IMR-90 (cell line): ENCODE measurements around the gene ICAM1. TPM values are rescaled to one million over a fixed set of nuclear protein-coding genes. Genes with fewer than 3 reads are reported as not detected.
A peak's percentile ranks its signal among the peaks of the same experiment; 100 is the strongest.

ENCODE experiments used
- ATAC-seq: fragments of 200-7000 bp; cut with Tn5 transposase; 2 replicates; pipeline ENCODE4 v1.9.1; 2020; ENCODE audit warnings: low read depth, mild to moderate bottlenecking, moderate library complexity
- BruUV-seq: library from RNA; stranded (reverse); fragments of 400-500 nt; replicated peaks from 2 replicates; lab custom pipeline; 2021; lab: Mats Ljungman, UMichigan
- CTCF ChIA-PET: fragments of 300-600 bp; formaldehyde crosslinking; extraction: SDS; loops from one replicate; lab custom pipeline; 2021; ENCODE audit warnings: antibody characterized with exemption; lab: Yijun Ruan, JAX
- POLR2A ChIA-PET: fragments of 300-600 bp; sonication (Branson Sonifier 250); formaldehyde crosslinking; loops from one replicate; lab custom pipeline; 2022; ENCODE audit warnings: antibody characterized with exemption; ENCODE audit not compliant: unreplicated experiment; lab: Charles Lee
- DNase-seq: peaks from one replicate; pipeline ENCODE4 v3.0.0; 2013
- H2AFZ ChIP-seq: replicated peaks from 2 replicates; pipeline ENCODE3; 2013; ENCODE audit warnings: low read length, mild to moderate bottlenecking; ENCODE audit not compliant: poor library complexity
- H2AK5ac ChIP-seq: 2 replicates; pipeline ENCODE4 v1.6.1; 2013; ENCODE audit warnings: low read depth, low read length, inconsistent platforms
- H2AK9ac ChIP-seq: replicated peaks from 2 replicates; pipeline ENCODE3; 2013; ENCODE audit warnings: mild to moderate bottlenecking, low read depth, low read length, moderate library complexity; ENCODE audit not compliant: poor library complexity
- H2BK120ac ChIP-seq: 2 replicates; pipeline ENCODE4 v1.6.1; 2013; ENCODE audit warnings: low read depth, low read length, inconsistent platforms
- H2BK15ac ChIP-seq: 3 replicates; pipeline ENCODE4 v1.6.1; 2013; ENCODE audit warnings: low read depth, low read length, inconsistent platforms
- H2BK20ac ChIP-seq: 2 replicates; pipeline ENCODE4 v1.6.1; 2013; ENCODE audit warnings: low read depth, mild to moderate bottlenecking, inconsistent platforms, low read length, moderate library complexity
- H2BK5ac ChIP-seq: 2 replicates; pipeline ENCODE4 v1.6.1; 2013; ENCODE audit warnings: mild to moderate bottlenecking, low read depth, low read length, inconsistent platforms; ENCODE audit not compliant: poor library complexity, severe bottlenecking
- H3K14ac ChIP-seq: replicated peaks from 2 replicates; pipeline ENCODE4 v1.6.1; 2013; ENCODE audit warnings: low read depth, low read length, inconsistent platforms
- H3K18ac ChIP-seq: 2 replicates; pipeline ENCODE4 v1.6.1; 2013; ENCODE audit warnings: low read depth, low read length, control low read depth
- H3K23ac ChIP-seq: 2 replicates; pipeline ENCODE4 v1.6.1; 2013; ENCODE audit warnings: low read depth, low read length, inconsistent platforms
- H3K27ac ChIP-seq: 2 replicates; pipeline ENCODE4 v1.5.1; 2013; ENCODE audit warnings: mild to moderate bottlenecking, control low read depth, low read length; ENCODE audit not compliant: insufficient read depth
- H3K27me3 ChIP-seq: 2 replicates; pipeline ENCODE4 v1.6.1; 2013; ENCODE audit warnings: low read length; ENCODE audit not compliant: control insufficient read depth, insufficient read depth
- H3K36me3 ChIP-seq: 2 replicates; pipeline ENCODE4 v1.6.1; 2013; ENCODE audit warnings: low read length, mixed read lengths; ENCODE audit not compliant: control insufficient read depth, insufficient read depth
- H3K4ac ChIP-seq: 2 replicates; pipeline ENCODE4 v1.6.1; 2013; ENCODE audit warnings: low read depth, low read length, inconsistent platforms
- H3K4me1 ChIP-seq: 2 replicates; pipeline ENCODE4 v1.6.1; 2013; ENCODE audit warnings: low read length, mixed read lengths; ENCODE audit not compliant: control insufficient read depth, insufficient read depth
- H3K4me2 ChIP-seq: 2 replicates; pipeline ENCODE4 v1.6.1; 2013; ENCODE audit warnings: low read depth, mild to moderate bottlenecking, control low read depth, low read length, moderate library complexity
- H3K4me3 ChIP-seq: 2 replicates; pipeline ENCODE4 v1.5.1; 2013; ENCODE audit warnings: low read depth, mild to moderate bottlenecking, control low read depth, low read length, moderate library complexity; ENCODE audit not compliant: insufficient read depth
- H3K56ac ChIP-seq: 2 replicates; pipeline ENCODE4 v1.6.1; 2013; ENCODE audit warnings: low read length, inconsistent platforms; ENCODE audit not compliant: insufficient read depth; ENCODE audit errors: extremely low read depth
- H3K79me1 ChIP-seq, 2 experiments: 2 replicates each; pipeline ENCODE4 v1.6.1; 2013; ENCODE audit warnings: low read length in 2 of 2, inconsistent platforms in 1 of 2, low read depth in 1 of 2
- H3K9ac ChIP-seq: 2 replicates; pipeline ENCODE4 v1.6.1; 2013; ENCODE audit warnings: low read depth, low read length, control low read depth
- H3K9me1 ChIP-seq: 2 replicates; pipeline ENCODE4 v1.6.1; 2013; ENCODE audit warnings: low read length, inconsistent platforms; ENCODE audit not compliant: insufficient read depth
- H3K9me3 ChIP-seq: 2 replicates; pipeline ENCODE4 v1.6.1; 2013; ENCODE audit warnings: low read length; ENCODE audit not compliant: control insufficient read depth, insufficient read depth
- H4K20me1 ChIP-seq: 2 replicates; pipeline ENCODE4 v1.6.1; 2013; ENCODE audit warnings: low read length, inconsistent platforms; ENCODE audit not compliant: insufficient read depth
- H4K5ac ChIP-seq: 2 replicates; pipeline ENCODE4 v1.6.1; 2013; ENCODE audit warnings: mild to moderate bottlenecking, low read depth, low read length, control low read depth
- H4K8ac ChIP-seq, 2 experiments: 2 replicates each; pipeline ENCODE4 v1.6.1; 2013; ENCODE audit warnings: low read depth in 2 of 2, low read length in 2 of 2, control low read depth in 1 of 2, inconsistent platforms in 1 of 2
- H4K91ac ChIP-seq: 2 replicates; pipeline ENCODE4 v1.6.1; 2013; ENCODE audit warnings: low read depth, low read length, inconsistent platforms; ENCODE audit not compliant: insufficient read depth
- BHLHE40 ChIP-seq: fragments of 150-350 bp; IDR thresholded peaks from 2 replicates; pipeline ENCODE4 v1.6.1; 2016; ENCODE audit warnings: mild to moderate bottlenecking, low read depth, low read length
- CHD1 ChIP-seq: IDR thresholded peaks from 2 replicates; pipeline ENCODE4 v1.6.1; 2012; ENCODE audit warnings: low read depth, low read length, improper control_type of control experiment
- CTCF ChIP-seq: conservative IDR thresholded peaks from 2 replicates; pipeline ENCODE4 v1.5.1; 2012; ENCODE audit warnings: mild to moderate bottlenecking, low read depth, low read length, improper control_type of control experiment
- FOS ChIP-seq: fragments of 150-350 bp; IDR thresholded peaks from 2 replicates; pipeline ENCODE4 v1.6.1; 2016; ENCODE audit warnings: low read depth, low read length
- MAFK ChIP-seq: IDR thresholded peaks from 2 replicates; pipeline ENCODE4 v1.6.1; 2012; ENCODE audit warnings: low read depth, low read length, improper control_type of control experiment
- MAZ ChIP-seq: IDR thresholded peaks from 2 replicates; pipeline ENCODE4 v1.6.1; 2012; ENCODE audit warnings: low read depth, mild to moderate bottlenecking, low read length, improper control_type of control experiment, moderate library complexity, borderline replicate concordance
- MXI1 ChIP-seq: IDR thresholded peaks from 2 replicates; pipeline ENCODE4 v1.6.1; 2012; ENCODE audit warnings: low read depth, mild to moderate bottlenecking, low read length, moderate library complexity, borderline replicate concordance
- NFE2L2 ChIP-seq: fragments of 150-350 bp; IDR thresholded peaks from 2 replicates; pipeline ENCODE4 v1.6.1; 2016; ENCODE audit warnings: low read depth, mild to moderate bottlenecking, low read length
- RAD21 ChIP-seq: IDR thresholded peaks from 2 replicates; pipeline ENCODE4 v1.6.1; 2012; ENCODE audit warnings: low read length, improper control_type of control experiment
- RCOR1 ChIP-seq: IDR thresholded peaks from 2 replicates; pipeline ENCODE4 v1.6.1; 2012; ENCODE audit warnings: mild to moderate bottlenecking, low read length, improper control_type of control experiment; ENCODE audit not compliant: insufficient replicate concordance
- SMC3 ChIP-seq: fragments of 150-350 bp; IDR thresholded peaks from 2 replicates; pipeline ENCODE4 v1.6.1; 2016; ENCODE audit warnings: low read depth, mild to moderate bottlenecking, antibody characterized with exemption, low read length, moderate library complexity
- WGBS, 2 experiments: methylation state at CpG; one replicate each; pipeline versions ENCODE4 v1.1.5 to v1.1.7; 2013; ENCODE audit warnings: missing lambda C conversion rate in 2 of 2; ENCODE audit not compliant: insufficient read length in 1 of 2; ENCODE audit errors: extremely low coverage in 2 of 2; 5-methylcytosine and 5-hydroxymethylcytosine counted together
- dilution Hi-C: fragments of 300-500 bp; cut with HindIII; formaldehyde crosslinking; loops from one replicate; pipeline ENCODE4 v1.14.3; 2018; ENCODE audit warnings: low sequenced_read_pairs; ENCODE audit not compliant: unreplicated experiment
- in situ Hi-C: fragments of 300-500 bp; cut with MboI; formaldehyde crosslinking; loops from 3 replicates; pipeline ENCODE4 v1.14.3; 2019; ENCODE audit warnings: low sequenced_read_pairs, inconsistent platforms, mixed read lengths
- intact Hi-C: fragments of 100-400 bp; cut with micrococcal nuclease; formaldehyde crosslinking; loops from 2 replicates; pipeline ENCODE4 v1.10.0; 2022
- polyA plus RNA-seq, 3 experiments: library from polyadenylated mRNA; depleted of rRNA; stranded (reverse); fragments of >200 nt; gene quantifications; 2 replicates each; pipeline ENCODE4 v1.2.3, GENCODE V29; 2012; ENCODE audit warnings: low replicate concordance in 1 of 3
- total RNA-seq: library from RNA; depleted of rRNA; stranded (reverse); fragments of >200 nt; gene quantifications from 2 replicates; pipeline ENCODE4 v1.2.3, GENCODE V29; 2012
- TF ChIP-seq, protein P1 (sequence below): fragments of 150-350 bp; IDR thresholded peaks from 2 replicates; pipeline ENCODE4 v1.6.1; 2016; ENCODE audit warnings: low read depth, mild to moderate bottlenecking, low read length, moderate library complexity, borderline replicate concordance
- TF ChIP-seq, protein P2 (sequence below): fragments of 150-350 bp; IDR thresholded peaks from 2 replicates; pipeline ENCODE4 v1.6.1; 2017; ENCODE audit warnings: mild to moderate bottlenecking, antibody characterized with exemption, low read length, low read depth

The ICAM1 gene
- total and polyA plus RNA-seq, 2 of the 4 experiments (the other 2 are of a cell fraction): 10.6 to 19.1 TPM

GRCh38 chr19:10230173-10230860, 40.6 kb upstream of the ICAM1 start:
- ATAC-seq (peak; percentile 39), DNase-seq (peak; percentile 58)
- H3K9me3 ChIP-seq: no peaks in the 10 kb centered on the region
- peak overlapping the region; percentile 91 for H3K4me2 ChIP-seq
- CTCF ChIA-PET: no interaction called here
- peaks cover 27% of the 10 kb centered on the region for H3K4me1 ChIP-seq
- dilution Hi-C loops (no loop called here), in situ Hi-C loops (no loop called here), intact Hi-C loops (loop anchor here (2.0 kb wide), 1 partner anchor 36 kb away; the partner anchor contains the start of gene DNMT1)
- peaks cover 29 to 59% of the 10 kb centered on the region in 2 experiments; a peak in 3 of 4 replicates for H3K79me1 ChIP-seq
- 0 out of 2 replicates have a peak overlapping the region, but pooled peaks have one; percentile 27 for H3K56ac ChIP-seq
- H4K8ac ChIP-seq: peak overlapping the region; percentile 62 to 75
- H4K20me1 ChIP-seq: peaks cover 25% of the 10 kb centered on the region
- BruUV-seq: no TSS peak
- H2AK9ac ChIP-seq: peak overlapping the region; percentile 97
- peak overlapping the region; percentile 93 for H2AFZ ChIP-seq
- peak overlapping the region; percentile 89 for H3K27ac ChIP-seq
- peak overlapping the region; percentile 41; the same call in 1 of the 2 replicates for H3K23ac ChIP-seq
- H3K9me1 ChIP-seq: peaks cover 14% of the 10 kb centered on the region
- peak overlapping the region; percentile 66 for H4K91ac ChIP-seq
- H3K4ac ChIP-seq: peak overlapping the region; percentile 90
- peaks cover 7% of the 10 kb centered on the region; the same call in 1 of the 2 replicates for H3K36me3 ChIP-seq
- POLR2A ChIA-PET: no interaction called here
- H2BK20ac ChIP-seq: peak overlapping the region; percentile 43; the same call in 1 of the 2 replicates
- H3K18ac ChIP-seq: peak overlapping the region; percentile 74
- H2BK15ac ChIP-seq: no peak overlapping the region
- H3K4me3 ChIP-seq: peak overlapping the region; percentile 87
- peak overlapping the region; percentile 63 for H2BK5ac ChIP-seq
- H2AK5ac ChIP-seq: peak overlapping the region; percentile 74
- H2BK120ac ChIP-seq: peak overlapping the region; percentile 65
- H3K27me3 ChIP-seq: no peaks in the 10 kb centered on the region
- WGBS, 2 experiments: 0% methylated on average over 4 of the region's 70 CpGs; no CpG with 5 or more reads in 1 of the 2 experiments
- H4K5ac ChIP-seq: peak overlapping the region; percentile 47
- peak overlapping the region; percentile 93 for H3K14ac ChIP-seq
- peak overlapping the region; percentile 92 for H3K9ac ChIP-seq
- no peak for TF ChIP-seq NFE2L2
- TF ChIP-seq CTCF: no peak
- TF ChIP-seq RCOR1: no peak
- TF ChIP-seq MAFK: no peak
- TF ChIP-seq FOS: 0 out of 2 replicates have a peak, but pooled peaks have one; percentile 7
- TF ChIP-seq, protein P1, sequence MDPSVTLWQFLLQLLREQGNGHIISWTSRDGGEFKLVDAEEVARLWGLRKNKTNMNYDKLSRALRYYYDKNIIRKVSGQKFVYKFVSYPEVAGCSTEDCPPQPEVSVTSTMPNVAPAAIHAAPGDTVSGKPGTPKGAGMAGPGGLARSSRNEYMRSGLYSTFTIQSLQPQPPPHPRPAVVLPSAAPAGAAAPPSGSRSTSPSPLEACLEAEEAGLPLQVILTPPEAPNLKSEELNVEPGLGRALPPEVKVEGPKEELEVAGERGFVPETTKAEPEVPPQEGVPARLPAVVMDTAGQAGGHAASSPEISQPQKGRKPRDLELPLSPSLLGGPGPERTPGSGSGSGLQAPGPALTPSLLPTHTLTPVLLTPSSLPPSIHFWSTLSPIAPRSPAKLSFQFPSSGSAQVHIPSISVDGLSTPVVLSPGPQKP: no peak
- TF ChIP-seq RAD21: no peak
- TF ChIP-seq, protein P2, sequence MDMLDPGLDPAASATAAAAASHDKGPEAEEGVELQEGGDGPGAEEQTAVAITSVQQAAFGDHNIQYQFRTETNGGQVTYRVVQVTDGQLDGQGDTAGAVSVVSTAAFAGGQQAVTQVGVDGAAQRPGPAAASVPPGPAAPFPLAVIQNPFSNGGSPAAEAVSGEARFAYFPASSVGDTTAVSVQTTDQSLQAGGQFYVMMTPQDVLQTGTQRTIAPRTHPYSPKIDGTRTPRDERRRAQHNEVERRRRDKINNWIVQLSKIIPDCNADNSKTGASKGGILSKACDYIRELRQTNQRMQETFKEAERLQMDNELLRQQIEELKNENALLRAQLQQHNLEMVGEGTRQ: no peak
- TF ChIP-seq MAZ: peak; percentile 46; the same call in 1 of the 2 replicates
- no peak for TF ChIP-seq SMC3
- TF ChIP-seq CHD1: no peak
- TF ChIP-seq BHLHE40: 0 out of 2 replicates have a peak, but pooled peaks have one; percentile 6
- no peak for TF ChIP-seq MXI1
